A673 (cell line): ENCODE measurements around the gene PDGFA. TPM values are rescaled to one million over a fixed set of nuclear protein-coding genes. Genes with fewer than 3 reads are reported as not detected.

Source experiments
- BruUV-seq: library from RNA; stranded (reverse); fragments of 400-500 nt; replicated peaks from 2 replicates; lab custom pipeline; 2021; lab: Mats Ljungman, UMichigan
- CTCF ChIA-PET: fragments of 300-600 bp; sonication (Branson Sonifier 250); formaldehyde crosslinking; loops from one replicate; lab custom pipeline; 2022; ENCODE audit warnings: antibody characterized with exemption; lab: Charles Lee
- POLR2A ChIA-PET: fragments of 300-600 bp; sonication (Branson Sonifier 250); formaldehyde crosslinking; loops from one replicate; lab custom pipeline; 2022; ENCODE audit warnings: antibody characterized with exemption; ENCODE audit not compliant: low non-redundant PET; lab: Charles Lee
- DNase-seq: peaks from one replicate; pipeline ENCODE4 v3.0.0-alpha.2; 2015; ENCODE audit warnings: low spot score
- H3K27ac ChIP-seq: fragments of 200-600 bp; sonication (generic); 2 replicates; pipeline ENCODE4 v1.5.1; 2016; ENCODE audit warnings: mixed run types, low read depth, mild to moderate bottlenecking, mixed read lengths, antibody characterized with exemption, low read length; ENCODE audit not compliant: poor library complexity, severe bottlenecking
- H3K27me3 ChIP-seq: fragments of 200-600 bp; sonication (generic); replicated peaks from 2 replicates; pipeline ENCODE4 v1.6.1; 2017; ENCODE audit warnings: mixed run types, low read depth, mild to moderate bottlenecking, mixed read lengths, antibody characterized with exemption, low read length; ENCODE audit not compliant: insufficient read depth, poor library complexity
- H3K36me3 ChIP-seq: fragments of 200-600 bp; sonication (generic); 2 replicates; pipeline ENCODE4 v1.6.1; 2016; ENCODE audit warnings: mixed run types, mild to moderate bottlenecking, mixed read lengths, antibody characterized with exemption, low read length; ENCODE audit not compliant: insufficient read depth, poor library complexity, severe bottlenecking
- H3K4me1 ChIP-seq: fragments of 200-600 bp; sonication (generic); 2 replicates; pipeline ENCODE4 v1.6.1; 2017; ENCODE audit warnings: mixed run types, mild to moderate bottlenecking, mixed read lengths, antibody characterized with exemption, low read length; ENCODE audit not compliant: insufficient read depth, poor library complexity, severe bottlenecking
- H3K4me3 ChIP-seq: fragments of 200-600 bp; sonication (generic); 2 replicates; pipeline ENCODE4 v1.5.1; 2016; ENCODE audit warnings: low read depth, mixed run types, mild to moderate bottlenecking, mixed read lengths, low read length; ENCODE audit not compliant: poor library complexity, severe bottlenecking
- H3K9me3 ChIP-seq: fragments of 200-600 bp; sonication (generic); 2 replicates; pipeline ENCODE4 v1.6.1; 2016; ENCODE audit warnings: mixed run types, low read depth, mild to moderate bottlenecking, mixed read lengths, antibody characterized with exemption, low read length; ENCODE audit not compliant: poor library complexity, severe bottlenecking
- EZH2 ChIP-seq: fragments of 200-600 bp; sonication (generic); IDR thresholded peaks from 2 replicates; pipeline ENCODE4 v1.6.1; 2017; ENCODE audit warnings: borderline replicate concordance, low read depth, mild to moderate bottlenecking, mixed read lengths, antibody characterized with exemption, low read length; ENCODE audit not compliant: poor library complexity, severe bottlenecking
- intact Hi-C: fragments of 100-400 bp; cut with micrococcal nuclease; formaldehyde crosslinking; loops from one replicate; pipeline ENCODE4 v1.10.0; 2022; ENCODE audit not compliant: unreplicated experiment
- total RNA-seq: library from RNA; stranded (reverse); gene quantifications from 2 replicates; pipeline ENCODE4 v1.2.3, GENCODE V29; 2021
- TF ChIP-seq, protein P1 (sequence below): fragments of 300-800, 200-600 bp; sonication (generic); conservative IDR thresholded peaks from 2 replicates; pipeline ENCODE4 v1.5.1; 2017; ENCODE audit warnings: low read depth, mild to moderate bottlenecking, antibody characterized with exemption, low read length, moderate library complexity, mixed read lengths

PDGFA gene
- total RNA-seq, 1 experiment from 2014 or later, result 2.1 TPM

DNA sequence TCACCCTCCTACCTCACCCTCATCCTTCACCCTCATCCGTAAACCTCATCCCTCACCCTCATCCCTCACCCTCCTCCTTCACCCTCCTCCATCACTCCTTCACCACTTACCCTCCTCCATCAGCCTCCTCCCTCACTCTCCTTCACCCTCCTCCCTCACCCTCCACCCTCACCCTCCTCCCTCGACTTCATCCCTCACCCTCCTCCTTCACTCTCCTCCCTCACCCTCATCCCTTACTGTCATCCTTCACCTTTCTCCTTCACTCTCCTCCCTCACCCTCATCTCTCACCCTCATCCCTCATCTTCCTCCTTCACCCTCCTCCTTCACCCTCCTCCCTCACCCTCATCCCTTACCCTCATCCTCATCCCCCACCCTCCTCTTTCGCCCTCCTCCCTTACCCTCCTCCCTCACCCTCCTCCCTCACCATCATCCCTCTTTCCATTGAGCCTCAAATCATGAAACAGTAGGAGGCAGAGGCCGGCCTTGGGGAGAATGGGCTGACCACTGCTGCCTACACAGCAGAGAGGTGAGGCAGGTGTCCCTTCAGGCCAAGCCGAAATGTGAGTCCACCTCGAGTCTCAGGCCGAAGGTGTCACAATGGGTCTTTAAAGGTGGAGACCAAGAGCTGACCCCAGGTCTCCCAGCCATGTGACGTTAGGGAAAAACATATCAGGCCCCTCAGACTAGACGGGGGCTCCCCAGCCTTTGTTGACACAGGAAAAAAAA is 53.0 kb downstream of the PDGFA start:
- DNase-seq, result no peak
- Histone ChIP-seq H3K4me3 (no peak overlapping the region), H3K9me3 (no peaks in the 10 kb centered on the region), H3K36me3 (no peaks in the 10 kb centered on the region), H3K4me1 (peaks cover 22% of the 10 kb centered on the region), H3K27me3 (no peaks in the 10 kb centered on the region), H3K27ac (no peak overlapping the region)
- no TSS peak for BruUV-seq
- intact Hi-C loops, result no loop called here
- TF ChIP-seq, protein P1, sequence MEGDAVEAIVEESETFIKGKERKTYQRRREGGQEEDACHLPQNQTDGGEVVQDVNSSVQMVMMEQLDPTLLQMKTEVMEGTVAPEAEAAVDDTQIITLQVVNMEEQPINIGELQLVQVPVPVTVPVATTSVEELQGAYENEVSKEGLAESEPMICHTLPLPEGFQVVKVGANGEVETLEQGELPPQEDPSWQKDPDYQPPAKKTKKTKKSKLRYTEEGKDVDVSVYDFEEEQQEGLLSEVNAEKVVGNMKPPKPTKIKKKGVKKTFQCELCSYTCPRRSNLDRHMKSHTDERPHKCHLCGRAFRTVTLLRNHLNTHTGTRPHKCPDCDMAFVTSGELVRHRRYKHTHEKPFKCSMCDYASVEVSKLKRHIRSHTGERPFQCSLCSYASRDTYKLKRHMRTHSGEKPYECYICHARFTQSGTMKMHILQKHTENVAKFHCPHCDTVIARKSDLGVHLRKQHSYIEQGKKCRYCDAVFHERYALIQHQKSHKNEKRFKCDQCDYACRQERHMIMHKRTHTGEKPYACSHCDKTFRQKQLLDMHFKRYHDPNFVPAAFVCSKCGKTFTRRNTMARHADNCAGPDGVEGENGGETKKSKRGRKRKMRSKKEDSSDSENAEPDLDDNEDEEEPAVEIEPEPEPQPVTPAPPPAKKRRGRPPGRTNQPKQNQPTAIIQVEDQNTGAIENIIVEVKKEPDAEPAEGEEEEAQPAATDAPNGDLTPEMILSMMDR, result no peak
- no peak for TF ChIP-seq EZH2
- CTCF ChIA-PET, result no interaction called here
- POLR2A ChIA-PET, result no interaction called here

DNA sequence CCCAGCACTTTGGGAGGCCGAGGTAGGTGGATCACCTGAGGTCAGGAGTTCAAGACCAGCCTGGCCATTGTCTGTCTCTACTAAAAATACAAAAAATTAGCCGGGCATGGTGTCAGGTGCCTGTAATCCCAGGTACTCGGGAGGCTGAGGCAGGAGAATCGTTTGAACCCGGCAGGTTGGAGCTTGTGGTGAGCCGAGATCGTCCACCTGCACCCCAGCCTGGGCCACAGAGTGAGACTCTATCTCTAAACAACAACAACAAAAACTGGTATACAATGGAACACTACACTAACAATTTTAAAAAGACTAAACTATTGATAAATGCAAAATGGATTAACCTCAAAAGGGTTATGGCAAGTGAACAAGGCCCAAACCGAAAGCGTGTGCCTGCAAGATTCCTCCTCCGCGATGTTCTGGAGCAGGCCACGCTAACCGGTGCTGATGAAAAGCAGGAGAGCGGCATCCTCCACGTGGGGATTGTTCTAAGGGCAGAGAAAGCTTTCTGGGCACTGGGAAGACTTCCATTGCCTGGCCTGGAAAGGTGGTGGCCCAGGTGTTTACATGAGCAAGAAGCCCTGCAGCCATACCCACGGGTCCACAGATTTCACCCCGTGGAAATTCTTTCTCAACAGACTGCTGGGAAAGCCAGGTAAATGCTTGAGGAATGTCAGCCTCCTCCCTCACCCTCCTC is 53.8 kb downstream of the PDGFA start:
- H3K27ac ChIP-seq, result no peak overlapping the region
- intact Hi-C loops, result no loop called here
- H3K4me3 ChIP-seq, result no peak overlapping the region
- ChIA-PET POLR2A (no interaction called here), CTCF (no interaction called here)
- DNase-seq, result no peak
- H3K4me1 ChIP-seq, result peaks cover 17% of the 10 kb centered on the region
- no peaks in the 10 kb centered on the region for H3K36me3 ChIP-seq
- no peaks in the 10 kb centered on the region for H3K27me3 ChIP-seq
- H3K9me3 ChIP-seq, result no peaks in the 10 kb centered on the region
- BruUV-seq, result no TSS peak
- TF ChIP-seq, protein P1, result no peak

DNA sequence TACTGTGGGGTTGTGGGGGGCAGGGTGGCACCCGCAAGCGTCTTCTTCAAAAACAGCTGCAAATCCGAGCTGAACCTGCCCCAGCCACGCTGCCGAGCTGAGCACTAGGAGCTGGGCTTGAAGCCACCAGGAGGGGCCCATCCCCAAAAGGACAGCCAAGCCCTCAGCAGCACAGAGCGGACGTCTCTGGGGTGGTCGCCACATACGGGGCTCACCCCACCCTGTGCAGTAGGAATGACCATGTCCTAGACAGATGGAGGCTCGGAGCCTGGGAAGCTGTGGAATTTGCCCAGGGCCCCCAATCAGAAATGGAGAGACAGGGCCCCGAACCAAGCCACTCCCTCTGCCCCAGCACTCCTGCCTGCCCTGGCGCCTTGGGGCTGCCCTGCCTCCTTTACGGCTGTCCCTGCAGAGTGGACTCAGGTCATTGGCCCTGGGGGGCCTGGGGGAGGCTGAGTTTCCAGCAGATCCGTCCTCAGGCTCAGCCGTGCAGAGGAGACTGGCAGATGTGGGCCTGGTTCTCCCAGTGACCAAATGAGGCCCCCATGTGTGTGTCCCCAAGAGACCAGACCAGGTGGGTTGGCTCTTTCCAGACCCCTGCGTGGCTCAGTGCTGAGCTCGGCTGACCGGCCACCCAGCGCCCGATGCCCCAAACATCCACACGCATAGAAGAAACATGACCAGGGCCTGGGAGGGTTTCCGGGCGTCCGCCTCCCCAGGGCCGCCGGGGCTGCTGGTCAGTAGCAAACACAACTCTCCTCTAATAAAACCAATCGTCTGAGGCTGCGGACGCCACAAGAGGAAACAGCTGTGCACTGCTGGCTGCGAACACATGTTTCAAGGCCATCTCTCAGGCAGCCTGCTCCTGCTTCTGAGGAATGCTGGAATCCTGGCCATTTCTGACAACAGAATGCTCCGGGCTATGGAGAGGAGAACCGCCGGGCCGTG is 54.9 kb downstream of the PDGFA start:
- no peak for TF ChIP-seq EZH2
- TF ChIP-seq, protein P1, result no peak
- H3K36me3 ChIP-seq, result no peaks in the 10 kb centered on the region
- H3K4me1 ChIP-seq, result peaks cover 15% of the 10 kb centered on the region
- no peak overlapping the region for H3K4me3 ChIP-seq
- H3K27me3 ChIP-seq, result no peaks in the 10 kb centered on the region
- H3K27ac ChIP-seq, result no peak overlapping the region
- intact Hi-C loops, result no loop called here
- no TSS peak for BruUV-seq
- H3K9me3 ChIP-seq, result no peaks in the 10 kb centered on the region
- CTCF ChIA-PET, result no interaction called here
- no peak for DNase-seq
- POLR2A ChIA-PET, result no interaction called here
